Thyroid gland (tissue), 4 donors: ENCODE measurements around the gene IL25. TPM values are rescaled to one million over a fixed set of nuclear protein-coding genes. Genes with fewer than 3 reads are reported as not detected.

ENCODE experiments used
- DNase-seq, 2 donors: peaks; one replicate each; pipeline ENCODE4 v3.0.0-alpha.2; 2019
- H3K27ac ChIP-seq, 3 donors: fragments of 200-600 bp; sonication (generic); 1 replicate in 2 of 3; 2 replicates in 1 of 3; pipeline ENCODE4 v1.5.1; 2016 to 2019; ENCODE audit warnings: mild to moderate bottlenecking in 1 of 3, moderate library complexity in 1 of 3
- H3K27me3 ChIP-seq: fragments of 200-600 bp; sonication (generic); one replicate; pipeline ENCODE4 v1.5.1; 2019
- H3K36me3 ChIP-seq, 2 donors: fragments of 200-600 bp; sonication (generic); one replicate each; pipeline ENCODE4 v1.5.1; 2016 to 2019
- H3K4me1 ChIP-seq, 2 donors: fragments of 200-600 bp; sonication (generic); one replicate each; pipeline ENCODE4 v1.5.1; 2017 to 2019
- H3K4me3 ChIP-seq, 3 donors: fragments of 200-600 bp; sonication (generic); replicated peaks in 1 of 3; 1 replicate in 2 of 3; 2 replicates in 1 of 3; pipeline ENCODE4 v1.5.1; 2016; ENCODE audit warnings: mild to moderate bottlenecking in 1 of 3
- H3K9me3 ChIP-seq: fragments of 200-600 bp; sonication (generic); one replicate; pipeline ENCODE4 v1.5.1; 2017
- CTCF ChIP-seq, 6 experiments: fragments of 200-600 bp in 3 of 6; fragments of 450-650 bp in 3 of 6; sonication (generic) in 3 of 6; IDR thresholded peaks; one replicate each; pipeline ENCODE4 v1.5.1; 2016 to 2019; ENCODE audit warnings: antibody characterized with exemption in 6 of 6, mild to moderate bottlenecking in 2 of 6, inconsistent platforms in 1 of 6, moderate library complexity in 1 of 6
- POLR2A ChIP-seq, 2 donors: fragments of 450-650 bp; IDR thresholded peaks; one replicate each; pipeline ENCODE4 v1.6.1; 2017; ENCODE audit warnings: antibody characterized with exemption in 2 of 2, mild to moderate bottlenecking in 2 of 2, moderate library complexity in 1 of 2
- WGBS, 2 donors: methylation state at CpG; one replicate each; pipeline ENCODE4 v1.1.5; 2017; 5-methylcytosine and 5-hydroxymethylcytosine counted together
- intact Hi-C: fragments of 100-400 bp; cut with DNase I; formaldehyde crosslinking; loops from one replicate; pipeline ENCODE4 v1.15.1; 2023
- total RNA-seq, 4 donors: library from RNA; depleted of rRNA; stranded (reverse); fragments of >200 nt; gene quantifications; one replicate each; pipeline ENCODE4 v1.2.3, GENCODE V29; 2016

Gene IL25
- total RNA-seq, 4 donors from 2014 or later: not detected

- Histone ChIP-seq H3K27me3 (no peaks in the 10 kb centered on the region), H3K36me3 (no peaks in the 10 kb centered on the region), H3K9me3 (no peaks in the 10 kb centered on the region), H3K4me3 (no peak overlapping the region), H3K4me1 (no peaks in the 10 kb centered on the region), H3K27ac (no peak overlapping the region)
- intact Hi-C loops: no loop called here
- TF ChIP-seq POLR2A (IDR thresholded peaks at IDR 0.05) (no peak), CTCF (IDR thresholded peaks at IDR 0.05) (no peak)
- 57 to 61% methylated on average over 24 of the region's 25 CpGs for WGBS, 2 donors
- peak; percentile 15 to 36 for DNase-seq
Measured at GRCh38 chr14:23402296-23403138, 29.9 kb downstream of the IL25 start.

GRCh38 chr14:23403139-23403438 is 30.5 kb downstream of the IL25 start:
- Histone ChIP-seq H3K27me3 (no peaks in the 10 kb centered on the region), H3K36me3 (no peaks in the 10 kb centered on the region)
- TF ChIP-seq POLR2A (IDR thresholded peaks at IDR 0.05): no peak
- TF ChIP-seq CTCF (IDR thresholded peaks at IDR 0.05): no peak

DNA sequence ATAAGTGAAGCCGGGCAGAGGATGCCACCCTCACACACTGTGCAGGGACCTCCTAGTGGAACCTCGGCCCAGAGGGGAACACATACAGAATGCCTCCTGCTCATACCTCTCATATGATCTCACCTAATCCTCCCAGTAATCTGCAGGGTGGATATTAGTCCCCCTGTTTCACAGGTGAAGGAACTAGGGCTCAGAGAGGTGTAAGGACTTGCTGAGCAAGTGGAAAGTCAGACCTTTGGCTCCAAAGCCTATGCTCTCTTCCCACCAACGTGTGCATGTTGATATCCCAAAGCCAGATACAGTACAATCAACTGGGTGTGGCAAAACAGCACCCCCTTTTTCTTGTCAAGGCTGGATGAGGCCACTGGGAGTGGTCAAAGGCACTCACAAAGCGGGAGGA is 31.3 kb downstream of the IL25 start:
- TF ChIP-seq CTCF (IDR thresholded peaks at IDR 0.05) (no peak), POLR2A (IDR thresholded peaks at IDR 0.05) (no peak)
- 82 to 84% methylated on average over 4 of the region's 4 CpGs for WGBS, 2 donors
- no peak for DNase-seq
- no peaks in the 10 kb centered on the region for H3K27me3 ChIP-seq
- H3K4me1 ChIP-seq: no peaks in the 10 kb centered on the region
- intact Hi-C loops: no loop called here
- H3K4me3 ChIP-seq: no peak overlapping the region
- H3K27ac ChIP-seq: no peak overlapping the region
- H3K36me3 ChIP-seq: no peaks in the 10 kb centered on the region
- no peaks in the 10 kb centered on the region for H3K9me3 ChIP-seq

More at GRCh38 chr14:23403139-23403438, 30.5 kb downstream of the IL25 start:
- Histone ChIP-seq H3K27ac (no peak overlapping the region), H3K4me3 (no peak overlapping the region), H3K4me1 (no peaks in the 10 kb centered on the region), H3K9me3 (no peaks in the 10 kb centered on the region)
- intact Hi-C loops: no loop called here
- WGBS, 2 donors: 60 to 69% methylated on average over 7 of the region's 7 CpGs
- DNase-seq: no peak

DNA sequence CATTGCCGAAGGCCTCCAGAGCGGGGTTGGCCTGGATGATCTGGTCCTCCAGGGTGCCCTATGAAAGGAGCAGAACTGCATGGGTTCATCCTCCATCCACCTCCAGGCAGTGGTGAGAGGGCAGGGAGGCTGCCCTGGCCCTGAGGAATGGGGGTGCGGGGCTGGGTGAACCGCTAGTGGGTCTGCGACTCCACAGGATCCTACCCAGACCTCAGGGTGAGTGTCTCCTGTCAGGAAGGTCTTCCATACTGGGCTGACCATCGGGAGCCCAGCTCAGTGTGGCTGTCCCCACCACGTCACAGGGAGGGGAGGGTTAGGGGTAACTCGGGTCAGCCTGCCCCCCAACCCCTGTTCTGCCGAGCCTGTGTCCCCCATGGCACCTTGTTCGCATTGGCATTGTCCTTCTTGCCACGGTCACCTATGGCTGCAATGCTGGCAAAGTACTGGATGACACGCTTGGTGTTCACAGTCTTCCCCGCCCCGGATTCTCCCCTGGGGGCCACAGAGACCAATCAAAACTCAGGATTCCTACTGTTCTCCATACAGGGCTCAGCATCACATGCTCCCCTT is 31.8 kb downstream of the IL25 start:
- Histone ChIP-seq H3K9me3 (no peaks in the 10 kb centered on the region), H3K36me3 (no peaks in the 10 kb centered on the region), H3K27ac (no peak overlapping the region), H3K27me3 (no peaks in the 10 kb centered on the region), H3K4me3 (no peak overlapping the region), H3K4me1 (no peaks in the 10 kb centered on the region)
- no peak for TF ChIP-seq CTCF (IDR thresholded peaks at IDR 0.05)
- TF ChIP-seq POLR2A (IDR thresholded peaks at IDR 0.05): no peak
- intact Hi-C loops: no loop called here
- 81 to 84% methylated on average over 9 to 14 of the region's 14 CpGs for WGBS, 2 donors
- DNase-seq: no peak

GRCh38 chr14:23405096-23405495 is 32.5 kb downstream of the IL25 start:
- TF ChIP-seq CTCF (IDR thresholded peaks at IDR 0.05) (no peak), POLR2A (IDR thresholded peaks at IDR 0.05) (no peak)
- intact Hi-C loops: no loop called here
- DNase-seq: no peak
- no peaks in the 10 kb centered on the region for H3K27me3 ChIP-seq
- H3K9me3 ChIP-seq: no peaks in the 10 kb centered on the region
- 67 to 79% methylated on average over 10 of the region's 10 CpGs for WGBS, 2 donors
- no peaks in the 10 kb centered on the region for H3K36me3 ChIP-seq
- no peaks in the 10 kb centered on the region for H3K4me1 ChIP-seq
- H3K4me3 ChIP-seq: no peak overlapping the region
- no peak overlapping the region for H3K27ac ChIP-seq
